HepG2 (cell line): Measurements from ENCODE around the gene HIGD1A. TPM values are rescaled to one million over a fixed set of nuclear protein-coding genes. Genes with fewer than 3 reads are reported as not detected.
A peak's percentile ranks its signal among the peaks of the same experiment; 100 is the strongest.

ENCODE experiments used
- ADNP ChIP-seq: sonication (generic); formaldehyde crosslinking; IDR thresholded peaks from 2 replicates; pipeline ENCODE4 v1.4.0; 2020; ENCODE audit warnings: missing genetic modification reagents
- ARID4A ChIP-seq: sonication (generic); formaldehyde crosslinking; IDR thresholded peaks from 2 replicates; pipeline ENCODE4 v1.5.0; 2020; ENCODE audit warnings: mild to moderate bottlenecking, missing genetic modification reagents, borderline replicate concordance
- ATRX ChIP-seq: sonication (generic); formaldehyde crosslinking; IDR thresholded peaks from 2 replicates; pipeline ENCODE4 v1.4.0; 2020; ENCODE audit warnings: missing genetic modification reagents, borderline replicate concordance
- BATF2 ChIP-seq: sonication (generic); formaldehyde crosslinking; IDR thresholded peaks from 2 replicates; pipeline ENCODE4 v1.8.0; 2022; ENCODE audit warnings: mild to moderate bottlenecking, missing genetic modification reagents, moderate library complexity
- DPF2 ChIP-seq: sonication (generic); formaldehyde crosslinking; IDR thresholded peaks from 2 replicates; pipeline ENCODE4 v1.4.0; 2020; ENCODE audit warnings: mild to moderate bottlenecking, low read depth, missing genetic modification reagents, borderline replicate concordance
- EEA1 ChIP-seq: sonication (generic); formaldehyde crosslinking; IDR thresholded peaks from 2 replicates; pipeline ENCODE4 v1.5.1; 2020; ENCODE audit warnings: mild to moderate bottlenecking, missing genetic modification reagents, borderline replicate concordance
- ETV6 ChIP-seq: sonication (generic); formaldehyde crosslinking; conservative IDR thresholded peaks from 2 replicates; pipeline ENCODE4 v1.4.0; 2020; ENCODE audit warnings: missing genetic modification reagents
- GATAD1 ChIP-seq: IDR thresholded peaks from 2 replicates; pipeline ENCODE4 v1.6.1; 2016; ENCODE audit warnings: missing genetic modification reagents, missing compliant biosample characterization
- IKZF1 ChIP-seq: fragments of 450-650 bp; IDR thresholded peaks from 2 replicates; pipeline ENCODE4 v1.7.1; 2016
- KLF15 ChIP-seq: sonication (generic); formaldehyde crosslinking; IDR thresholded peaks from 2 replicates; pipeline ENCODE4 v1.8.1; 2023; ENCODE audit warnings: borderline replicate concordance, mild to moderate bottlenecking, inconsistent platforms, missing genetic modification reagents, mixed read lengths
- MTA1 ChIP-seq: sonication (generic); formaldehyde crosslinking; IDR thresholded peaks from 2 replicates; pipeline ENCODE4 v1.4.0; 2020; ENCODE audit warnings: missing genetic modification reagents, mild to moderate bottlenecking, borderline replicate concordance
- NR2F1 ChIP-seq, 2 experiments: fragments of 450-650 bp in 1 of 2; formaldehyde crosslinking in 1 of 2; IDR thresholded peaks; 2 replicates each; pipeline versions ENCODE4 v1.5.0 to v1.6.1; 2016 to 2020; ENCODE audit warnings: mild to moderate bottlenecking in 1 of 2, missing compliant biosample characterization in 1 of 2, missing genetic modification reagents in 1 of 2, moderate library complexity in 1 of 2
- RNF2 ChIP-seq: fragments of 450-650 bp; conservative IDR thresholded peaks from 2 replicates; pipeline ENCODE4 v1.6.1; 2016; ENCODE audit warnings: low read depth
- SMYD3 ChIP-seq: sonication (generic); formaldehyde crosslinking; IDR thresholded peaks from 2 replicates; pipeline ENCODE4 v1.8.1; 2023; ENCODE audit warnings: mild to moderate bottlenecking, missing genetic modification reagents
- SNAPC2 ChIP-seq: sonication (generic); formaldehyde crosslinking; IDR thresholded peaks from 2 replicates; pipeline ENCODE4 v1.8.1; 2022; ENCODE audit warnings: mild to moderate bottlenecking, missing genetic modification reagents
- TBP ChIP-seq: sonication (generic); formaldehyde crosslinking; IDR thresholded peaks from 2 replicates; pipeline ENCODE4 v1.5.0; 2020; ENCODE audit warnings: missing genetic modification reagents
- TOE1 ChIP-seq: sonication (generic); formaldehyde crosslinking; IDR thresholded peaks from 2 replicates; pipeline ENCODE4 v1.4.0; 2020; ENCODE audit warnings: mild to moderate bottlenecking, missing genetic modification reagents
- ZNF224 ChIP-seq: sonication (generic); formaldehyde crosslinking; IDR thresholded peaks from 2 replicates; pipeline ENCODE4 v1.5.0; 2020; ENCODE audit warnings: mild to moderate bottlenecking, missing genetic modification reagents
- ZNF431 ChIP-seq: sonication (generic); formaldehyde crosslinking; IDR thresholded peaks from 2 replicates; pipeline ENCODE4 v1.9.0; 2022; ENCODE audit warnings: missing genetic modification reagents, low read depth, mild to moderate bottlenecking, borderline replicate concordance
- ZNF513 ChIP-seq: sonication (generic); formaldehyde crosslinking; conservative IDR thresholded peaks from 2 replicates; pipeline ENCODE4 v1.5.0; 2020; ENCODE audit warnings: missing genetic modification reagents
- ZNF580 ChIP-seq: IDR thresholded peaks from 2 replicates; pipeline ENCODE4 v1.6.1; 2016; ENCODE audit warnings: low read depth, borderline replicate concordance
- ZNF644 ChIP-seq: IDR thresholded peaks from 2 replicates; pipeline ENCODE4 v1.6.1; 2016; ENCODE audit warnings: low read depth
- ZNF850 ChIP-seq: sonication (generic); formaldehyde crosslinking; conservative IDR thresholded peaks from 2 replicates; pipeline ENCODE4 v1.9.0; 2021; ENCODE audit warnings: mild to moderate bottlenecking, missing genetic modification reagents
- ZNF883 ChIP-seq: sonication (generic); formaldehyde crosslinking; IDR thresholded peaks from 2 replicates; pipeline ENCODE4 v1.5.1; 2020; ENCODE audit warnings: mild to moderate bottlenecking, missing genetic modification reagents; ENCODE audit errors: not compliant biosample characterization
- polyA plus RNA-seq, 8 experiments: library from polyadenylated mRNA; depleted of rRNA in 3 of 8; stranded (reverse) in 7 of 8; unstranded in 1 of 8; fragments of >200 nt; fragmentation: Illumina TruSeq in 4 of 8; extraction: Trizol in 4 of 8; gene quantifications; 2 replicates each; pipeline versions ENCODE4 v1.2.1 to v1.2.3, GENCODE V29; 2011 to 2016; ENCODE audit warnings: low read depth in 4 of 8, missing spikeins in 1 of 8, mixed read lengths in 1 of 8; ENCODE audit not compliant: insufficient read depth in 1 of 8
- total RNA-seq, 5 experiments: library from RNA; depleted of rRNA; stranded (reverse); fragments of >200 nt; fragmentation: Illumina TruSeq; extraction: Trizol; gene quantifications; 2 replicates each; pipeline ENCODE4 v1.2.3, GENCODE V29; 2016; ENCODE audit warnings: low read depth in 1 of 5

HIGD1A gene
- total and polyA plus RNA-seq, 2 of the 13 experiments (the other 11 are each of a cell fraction or from before 2014, with no cell fraction given), result 222 to 253 TPM

GRCh38 chr3:42804106-42804830, at the start of gene HIGD1A (continued):
- TF ChIP-seq NR2F1 (CRISPR knock-in tag; IDR thresholded peaks at IDR 0.05), result no peak
- no peak for TF ChIP-seq ADNP (CRISPR knock-in tag)
- peak; percentile 74; the same call in 1 of the 2 replicates for TF ChIP-seq ARID4A (CRISPR knock-in tag)
- TF ChIP-seq ETV6 (CRISPR knock-in tag), result 0 out of 2 replicates have a peak, but pooled peaks have one; percentile 26
- TF ChIP-seq BATF2 (CRISPR knock-in tag), result no peak; the same call in 1 of the 2 replicates
- peak; percentile 60; the same call in 1 of the 2 replicates for TF ChIP-seq ZNF580
- peak; percentile 79; the same call in 1 of the 2 replicates for TF ChIP-seq SMYD3 (CRISPR knock-in tag)
- TF ChIP-seq ZNF644 (CRISPR knock-in tag), result no peak
- no peak; the same call in 1 of the 2 replicates for TF ChIP-seq ZNF431 (CRISPR knock-in tag)
- TF ChIP-seq RNF2, result no peak
- 0 out of 2 replicates have a peak, but pooled peaks have one; percentile 32 for TF ChIP-seq MTA1 (CRISPR knock-in tag)
- TF ChIP-seq SNAPC2 (CRISPR knock-in tag), result peak; percentile 62
- TF ChIP-seq ATRX (CRISPR knock-in tag), result no peak
- TF ChIP-seq GATAD1 (CRISPR knock-in tag), result peak; percentile 62
- no peak for TF ChIP-seq ZNF513 (CRISPR knock-in tag)
- no peak for TF ChIP-seq TBP
- peak; percentile 80; the same call in 1 of the 2 replicates for TF ChIP-seq KLF15 (CRISPR knock-in tag)
- TF ChIP-seq ZNF850 (CRISPR knock-in tag), result 0 out of 2 replicates have a peak, but pooled peaks have one; percentile 46
- no peak for TF ChIP-seq EEA1 (CRISPR knock-in tag)
- no peak for TF ChIP-seq IKZF1
- TF ChIP-seq DPF2, result no peak
- peak; percentile 77; the same call in 1 of the 2 replicates for TF ChIP-seq ZNF224
- TF ChIP-seq TOE1 (CRISPR knock-in tag), result no peak; the same call in 1 of the 2 replicates
- no peak for TF ChIP-seq ZNF883 (CRISPR knock-in tag)
